A549 (cell line): ENCODE results near the gene TRAF1. TPM values are rescaled to one million over a fixed set of nuclear protein-coding genes. Genes with fewer than 3 reads are reported as not detected.

Source experiments
- ATAC-seq, 2 experiments: fragments of 200-7000 bp in 1 of 2; fragments of >200 bp in 1 of 2; cut with Nextera tagmentation in 1 of 2; cut with Tn5 transposase in 1 of 2; 3 replicates each; pipeline versions ENCODE4 v1.8.0 to v1.9.1; 2018 to 2020; ENCODE audit warnings: mild to moderate bottlenecking in 1 of 2, moderate library complexity in 1 of 2
- CTCF ChIA-PET: fragments of 300-600 bp; sonication (Branson Sonifier 250); formaldehyde crosslinking; extraction: SDS; loops from one replicate; lab custom pipeline; 2021; ENCODE audit warnings: antibody characterized with exemption, inconsistent platforms; lab: Yijun Ruan, JAX
- POLR2A ChIA-PET: fragments of 350-600 bp; formaldehyde crosslinking; extraction: SDS; loops from one replicate; lab custom pipeline; 2021; ENCODE audit warnings: antibody characterized with exemption, inconsistent platforms; lab: Yijun Ruan, JAX
- DNase-seq, 2 experiments: peaks; one replicate each; pipeline versions ENCODE4 v3.0.0 to v3.0.0-alpha.2; 2011 to 2016; ENCODE audit warnings: low read depth in 1 of 2, low spot score in 1 of 2
- FAIRE-seq: peaks from 2 replicates; lab custom pipeline; 2011; peaks lifted over from hg19 to GRCh38; lab: Jason Lieb, UNC
- H3K27ac ChIP-seq, 2 experiments: fragments of >200 bp; sonication (Bioruptor Twin); formaldehyde crosslinking; 3 replicates each; pipeline ENCODE4 v1.5.1; 2016 to 2017
- H3K4me1 ChIP-seq: fragments of >200 bp; sonication (Bioruptor Twin); formaldehyde crosslinking; 3 replicates; pipeline ENCODE4 v1.6.1; 2016
- H3K4me2 ChIP-seq: fragments of >200 bp; sonication (Bioruptor Twin); formaldehyde crosslinking; 3 replicates; pipeline ENCODE4 v1.6.1; 2016
- H3K4me3 ChIP-seq: fragments of >200 bp; sonication (Bioruptor Twin); formaldehyde crosslinking; 3 replicates; pipeline ENCODE4 v1.5.1; 2016
- H3K9me3 ChIP-seq: fragments of >200 bp; sonication (Bioruptor Twin); formaldehyde crosslinking; 3 replicates; pipeline ENCODE4 v1.6.1; 2016
- BCL3 ChIP-seq: fragments of >200 bp; sonication (Bioruptor Twin); formaldehyde crosslinking; IDR thresholded peaks from 3 replicates; pipeline ENCODE4 v1.6.1; 2016
- BHLHE40 ChIP-seq: IDR thresholded peaks from 2 replicates; pipeline ENCODE4 v1.6.1; 2012; ENCODE audit warnings: low read depth, low read length, inconsistent platforms
- CBX8 ChIP-seq: fragments of 200-600 bp; sonication (generic); IDR thresholded peaks from 2 replicates; pipeline ENCODE4 v1.6.1; 2016
- EHF ChIP-seq: fragments of 250-450 bp; sonication (Bioruptor Pico); IDR thresholded peaks from 2 replicates; pipeline ENCODE4 v1.5.0; 2020; ENCODE audit warnings: mild to moderate bottlenecking
- EHMT2 ChIP-seq: fragments of 200-600 bp; sonication (generic); IDR thresholded peaks from 2 replicates; pipeline ENCODE4 v1.6.1; 2016; ENCODE audit warnings: antibody characterized with exemption, low read depth, mild to moderate bottlenecking, moderate library complexity
- EP300 ChIP-seq, 2 experiments: fragments of >200 bp; sonication (Bioruptor Twin); formaldehyde crosslinking; IDR thresholded peaks; 2 replicates in 1 of 2; 3 replicates in 1 of 2; pipeline ENCODE4 v1.6.1; 2016 to 2017
- FOSL2 ChIP-seq, 2 experiments: fragments of 450-650 bp in 1 of 2; fragments of >200 bp in 1 of 2; sonication (Bioruptor Twin) in 1 of 2; formaldehyde crosslinking; IDR thresholded peaks; 2 replicates each; pipeline versions ENCODE4 v1.5.0 to v1.6.1; 2016 to 2020; ENCODE audit warnings: mild to moderate bottlenecking in 1 of 2, moderate library complexity in 1 of 2
- FOXS1 ChIP-seq: fragments of 250-450 bp; sonication (Bioruptor Pico); IDR thresholded peaks from 2 replicates; pipeline ENCODE4 v1.5.0; 2020; ENCODE audit warnings: mild to moderate bottlenecking, moderate library complexity
- GATA3 ChIP-seq: IDR thresholded peaks from 2 replicates; pipeline ENCODE4 v1.6.1; 2012; ENCODE audit warnings: borderline replicate concordance
- HES2 ChIP-seq: fragments of >200 bp; sonication (Bioruptor Twin); formaldehyde crosslinking; IDR thresholded peaks from 2 replicates; pipeline ENCODE4 v1.6.1; 2016
- HOXB13 ChIP-seq: fragments of 250-450 bp; sonication (Bioruptor Pico); IDR thresholded peaks from 2 replicates; pipeline ENCODE4 v1.5.0; 2020; ENCODE audit warnings: low read depth, mild to moderate bottlenecking, moderate library complexity
- HOXB5 ChIP-seq: fragments of 250-450 bp; sonication (Bioruptor Pico); IDR thresholded peaks from 2 replicates; pipeline ENCODE4 v1.5.0; 2020; ENCODE audit warnings: mild to moderate bottlenecking, moderate library complexity
- JUN ChIP-seq, 2 experiments: fragments of >200 bp; sonication (Bioruptor Twin); formaldehyde crosslinking; IDR thresholded peaks; 2 replicates in 1 of 2; 3 replicates in 1 of 2; pipeline ENCODE4 v1.6.1; 2016 to 2017
- JUNB ChIP-seq: fragments of >200 bp; sonication (Bioruptor Twin); formaldehyde crosslinking; IDR thresholded peaks from 2 replicates; pipeline ENCODE4 v1.6.1; 2016
- KDM5A ChIP-seq: fragments of 200-600 bp; sonication (generic); IDR thresholded peaks from 2 replicates; pipeline ENCODE4 v1.6.1; 2016; ENCODE audit warnings: antibody characterized with exemption, mild to moderate bottlenecking
- MAZ ChIP-seq: fragments of 150-350 bp; IDR thresholded peaks from 2 replicates; pipeline ENCODE4 v1.6.1; 2014; ENCODE audit warnings: antibody characterized with exemption, low read depth, low read length, borderline replicate concordance
- NR3C1 ChIP-seq: fragments of >200 bp; sonication (Bioruptor Twin); formaldehyde crosslinking; IDR thresholded peaks from 3 replicates; pipeline ENCODE4 v1.6.1; 2017
- PHF8 ChIP-seq: fragments of 200-600 bp; sonication (generic); IDR thresholded peaks from 2 replicates; pipeline ENCODE4 v1.6.1; 2016; ENCODE audit warnings: low read depth, mild to moderate bottlenecking, antibody characterized with exemption, moderate library complexity, borderline replicate concordance
- POLR2A ChIP-seq: IDR thresholded peaks from 2 replicates; pipeline ENCODE4 v1.6.1; 2012; ENCODE audit warnings: mild to moderate bottlenecking, low read length
- RFX5 ChIP-seq: fragments of 450-650 bp; IDR thresholded peaks from 2 replicates; pipeline ENCODE4 v1.7.1; 2014; ENCODE audit warnings: antibody characterized with exemption, mild to moderate bottlenecking, moderate library complexity
- RNF2 ChIP-seq: fragments of 200-600 bp; sonication (generic); IDR thresholded peaks from 2 replicates; pipeline ENCODE4 v1.6.1; 2016; ENCODE audit warnings: low read depth, mild to moderate bottlenecking, antibody characterized with exemption, moderate library complexity, borderline replicate concordance
- TFCP2L1 ChIP-seq: fragments of 250-450 bp; sonication (Bioruptor Pico); IDR thresholded peaks from 2 replicates; pipeline ENCODE4 v1.5.0; 2021; ENCODE audit warnings: mild to moderate bottlenecking
- TP53 ChIP-seq: fragments of 250-450 bp; sonication (Bioruptor Pico); IDR thresholded peaks from 2 replicates; pipeline ENCODE4 v1.5.0; 2021; ENCODE audit warnings: mild to moderate bottlenecking, moderate library complexity
- USF2 ChIP-seq: fragments of 450-650 bp; IDR thresholded peaks from 2 replicates; pipeline ENCODE4 v1.6.1; 2014; ENCODE audit warnings: antibody characterized with exemption
- WGBS: methylation state at CpG from one replicate; pipeline ENCODE4 v1.1.6; 2017; ENCODE audit errors: missing lambda C conversion rate; 5-methylcytosine and 5-hydroxymethylcytosine counted together
- polyA plus RNA-seq, 4 experiments: library from polyadenylated mRNA; depleted of rRNA in 3 of 4; stranded (reverse); fragments of >200 nt; fragmentation: RNase III in 1 of 4; extraction: RNeasy Plus Mini Kit Qiagen cat#74134 plus additional on column Dnase treatment in 1 of 4; gene quantifications; 2 replicates in 3 of 4; 3 replicates in 1 of 4; pipeline ENCODE4 v1.2.3, GENCODE V29; 2011 to 2017
- TF ChIP-seq, protein P1 (sequence below): IDR thresholded peaks from 2 replicates; pipeline ENCODE4 v1.6.1; 2012; ENCODE audit warnings: low read depth, borderline replicate concordance
- TF ChIP-seq, protein P2 (sequence below): fragments of 250-450 bp; sonication (Bioruptor Pico); IDR thresholded peaks from 2 replicates; pipeline ENCODE4 v1.5.0; 2021; ENCODE audit warnings: mild to moderate bottlenecking, moderate library complexity, borderline replicate concordance
- TF ChIP-seq, protein P3 (sequence below): fragments of 250-450 bp; sonication (Bioruptor Pico); IDR thresholded peaks from 2 replicates; pipeline ENCODE4 v1.5.0; 2020; ENCODE audit warnings: low read depth, mild to moderate bottlenecking, moderate library complexity

The TRAF1 gene
- polyA plus RNA-seq, 2 of the 4 experiments (the other 2 are of a cell fraction): 2.0 to 3.4 TPM

GRCh38 chr9:120929229-120929791 is 2.7 kb upstream of the TRAF1 start:
- H3K27ac ChIP-seq: peak overlapping the region; percentile 89 to 97
- DNase-seq (no peak), ATAC-seq (peak in 1 of 2 experiments; percentile 6; a peak in 4 of 6 replicates), FAIRE-seq (no peak)
- ChIA-PET CTCF (interaction anchor here (0.6 to 10.4 kb wide), 12 partner anchors 7 to 181 kb away, joined by 3 to 66 read pairs (median 3); no protein-coding TSS in a partner anchor), POLR2A (interaction anchor here (0.6 to 1.7 kb wide), 7 partner anchors 9 to 136 kb away, joined by 3 to 7 read pairs (median 5); partner anchors contain the start of gene FBXW2)
- H3K4me1 ChIP-seq: peaks cover 27% of the 10 kb centered on the region
- peak overlapping the region; percentile 88 for H3K4me2 ChIP-seq
- 43% methylated on average over 17 of the region's 26 CpGs for WGBS
- no peaks in the 10 kb centered on the region for H3K9me3 ChIP-seq
- H3K4me3 ChIP-seq: peak overlapping the region; percentile 77
- TF ChIP-seq TFCP2L1 (CRISPR knock-in tag) (0 out of 2 replicates have a peak, but pooled peaks have one; percentile 3), HOXB13 (peak; percentile 50; the same call in 1 of the 2 replicates), CBX8 (no peak), KDM5A (no peak), USF2 (no peak), BHLHE40 (no peak), JUNB (no peak), EHF (CRISPR knock-in tag) (0 out of 2 replicates have a peak, but pooled peaks have one; percentile 32), FOXS1 (CRISPR knock-in tag) (no peak), BCL3 (peak; percentile 2; the same call in 1 of the 3 replicates), MAZ (no peak), HES2 (no peak), FOSL2 (IDR thresholded peaks at IDR 0.05) (no peak), FOSL2 (CRISPR knock-in tag; IDR thresholded peaks at IDR 0.05) (0 out of 2 replicates have a peak, but pooled peaks have one; percentile 16)
- TF ChIP-seq, protein P1, sequence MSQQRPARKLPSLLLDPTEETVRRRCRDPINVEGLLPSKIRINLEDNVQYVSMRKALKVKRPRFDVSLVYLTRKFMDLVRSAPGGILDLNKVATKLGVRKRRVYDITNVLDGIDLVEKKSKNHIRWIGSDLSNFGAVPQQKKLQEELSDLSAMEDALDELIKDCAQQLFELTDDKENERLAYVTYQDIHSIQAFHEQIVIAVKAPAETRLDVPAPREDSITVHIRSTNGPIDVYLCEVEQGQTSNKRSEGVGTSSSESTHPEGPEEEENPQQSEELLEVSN: peak; percentile 28; the same call in 1 of the 2 replicates
- TF ChIP-seq, protein P2, sequence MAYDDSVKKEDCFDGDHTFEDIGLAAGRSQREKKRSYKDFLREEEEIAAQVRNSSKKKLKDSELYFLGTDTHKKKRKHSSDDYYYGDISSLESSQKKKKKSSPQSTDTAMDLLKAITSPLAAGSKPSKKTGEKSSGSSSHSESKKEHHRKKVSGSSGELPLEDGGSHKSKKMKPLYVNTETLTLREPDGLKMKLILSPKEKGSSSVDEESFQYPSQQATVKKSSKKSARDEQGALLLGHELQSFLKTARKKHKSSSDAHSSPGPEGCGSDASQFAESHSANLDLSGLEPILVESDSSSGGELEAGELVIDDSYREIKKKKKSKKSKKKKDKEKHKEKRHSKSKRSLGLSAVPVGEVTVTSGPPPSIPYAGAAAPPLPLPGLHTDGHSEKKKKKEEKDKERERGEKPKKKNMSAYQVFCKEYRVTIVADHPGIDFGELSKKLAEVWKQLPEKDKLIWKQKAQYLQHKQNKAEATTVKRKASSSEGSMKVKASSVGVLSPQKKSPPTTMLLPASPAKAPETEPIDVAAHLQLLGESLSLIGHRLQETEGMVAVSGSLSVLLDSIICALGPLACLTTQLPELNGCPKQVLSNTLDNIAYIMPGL (CRISPR knock-in tag): no peak
- TF ChIP-seq, protein P3, sequence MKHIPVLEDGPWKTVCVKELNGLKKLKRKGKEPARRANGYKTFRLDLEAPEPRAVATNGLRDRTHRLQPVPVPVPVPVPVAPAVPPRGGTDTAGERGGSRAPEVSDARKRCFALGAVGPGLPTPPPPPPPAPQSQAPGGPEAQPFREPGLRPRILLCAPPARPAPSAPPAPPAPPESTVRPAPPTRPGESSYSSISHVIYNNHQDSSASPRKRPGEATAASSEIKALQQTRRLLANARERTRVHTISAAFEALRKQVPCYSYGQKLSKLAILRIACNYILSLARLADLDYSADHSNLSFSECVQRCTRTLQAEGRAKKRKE (CRISPR knock-in tag): peak; percentile 54; the same call in 1 of the 2 replicates

- FAIRE-seq: no peak
- Histone ChIP-seq H3K4me2 (peak overlapping the region; percentile 88), H3K9me3 (no peaks in the 10 kb centered on the region), H3K4me1 (peaks cover 26% of the 10 kb centered on the region), H3K4me3 (peak overlapping the region; percentile 77), H3K27ac (peak overlapping the region; percentile 89 to 97)
- 47% methylated on average over 13 of the region's 73 CpGs for WGBS
- peak; percentile 85 to 93 for ATAC-seq
- peak; percentile 57 to 78 for DNase-seq
- CTCF ChIA-PET: interaction anchor here (0.6 to 10.4 kb wide), 9 partner anchors 8 to 180 kb away, joined by 3 to 66 read pairs (median 3); no protein-coding TSS in a partner anchor
- POLR2A ChIA-PET: interaction anchor here (0.6 to 1.7 kb wide), 7 partner anchors 9 to 136 kb away, joined by 3 to 7 read pairs (median 5); partner anchors contain the start of gene FBXW2
- TF ChIP-seq RFX5 (no peak), GATA3 (no peak), PHF8 (no peak), POLR2A (peak; percentile 73), HOXB5 (0 out of 2 replicates have a peak, but pooled peaks have one; percentile 17), EHMT2 (no peak), EP300 (IDR thresholded peaks at IDR 0.05) (no peak), JUN (IDR thresholded peaks at IDR 0.05) (peak in 1 of 2 experiments; percentile 85; a peak in 4 of 5 replicates), RNF2 (no peak), CBX8 (no peak), TP53 (CRISPR knock-in tag) (no peak), NR3C1 (no peak), BHLHE40 (no peak)
- TF ChIP-seq, protein P2 (CRISPR knock-in tag): no peak
Observed at GRCh38 chr9:120928483-120929228, 2.1 kb upstream of the TRAF1 start.
